ENCODE results near the gene PRAMEF13.
"Not testable (repeated sequence)": the region's sequence is repeated elsewhere in the genome, so short reads cannot be mapped to it uniquely, and the experiment has no call there.

The PRAMEF13 gene, protein sequence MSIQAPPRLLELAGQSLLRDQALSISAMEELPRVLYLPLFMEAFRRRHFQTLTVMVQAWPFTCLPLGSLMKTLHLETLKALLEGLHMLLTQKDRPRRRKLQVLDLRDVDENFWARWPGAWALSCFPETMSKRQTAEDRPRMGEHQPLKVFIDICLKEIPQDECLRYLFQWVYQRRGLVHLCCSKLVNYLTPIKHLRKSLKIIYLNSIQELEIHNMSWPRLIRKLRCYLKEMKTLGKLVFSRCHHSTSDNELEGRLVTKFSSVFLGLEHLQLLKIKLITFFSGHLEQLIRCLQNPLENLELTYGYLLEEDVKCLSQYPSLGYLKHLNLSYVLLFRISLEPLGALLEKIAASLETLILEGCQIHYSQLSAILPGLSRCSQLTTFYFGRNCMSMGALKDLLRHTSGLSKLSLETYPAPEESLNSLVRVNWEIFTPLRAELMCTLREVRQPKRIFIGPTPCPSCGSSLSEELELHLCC

DNA sequence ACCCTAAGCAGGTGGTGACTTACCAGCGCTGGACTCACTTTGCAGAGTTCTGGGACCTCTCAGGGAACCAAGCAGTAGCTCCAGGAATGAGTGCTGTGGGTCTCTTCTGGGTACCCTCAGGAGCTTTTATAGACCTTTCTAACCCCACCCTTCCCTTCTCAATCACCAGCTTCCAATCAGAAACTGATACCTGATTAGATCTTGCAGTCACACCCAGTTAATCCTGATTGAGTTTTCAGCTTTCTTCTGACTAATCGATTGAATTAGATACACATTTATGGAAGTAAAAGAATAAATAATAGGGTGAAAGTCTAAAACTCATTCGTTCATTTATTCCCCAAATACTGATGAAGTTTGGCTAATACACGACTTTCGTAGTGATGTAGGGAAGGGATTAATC is at the start of gene PRAMEF13:
Gene PRAMEF13, minus strand, starts transcription at position 101 of the 400 bp plus-strand sequence. CDS start 1,820 bp downstream, outside the sequence.
- H3K4me3 Mint-ChIP-seq; intact Hi-C loops (cut with micrococcal nuclease); H3K4me1 Mint-ChIP-seq (ENCODE audit: low read depth); H3K27ac Mint-ChIP-seq; H3K36me3 Mint-ChIP-seq (ENCODE audit: low read depth); H3K9me3 Mint-ChIP-seq; H3K27me3 Mint-ChIP-seq: not testable (repeated sequence)

DNA sequence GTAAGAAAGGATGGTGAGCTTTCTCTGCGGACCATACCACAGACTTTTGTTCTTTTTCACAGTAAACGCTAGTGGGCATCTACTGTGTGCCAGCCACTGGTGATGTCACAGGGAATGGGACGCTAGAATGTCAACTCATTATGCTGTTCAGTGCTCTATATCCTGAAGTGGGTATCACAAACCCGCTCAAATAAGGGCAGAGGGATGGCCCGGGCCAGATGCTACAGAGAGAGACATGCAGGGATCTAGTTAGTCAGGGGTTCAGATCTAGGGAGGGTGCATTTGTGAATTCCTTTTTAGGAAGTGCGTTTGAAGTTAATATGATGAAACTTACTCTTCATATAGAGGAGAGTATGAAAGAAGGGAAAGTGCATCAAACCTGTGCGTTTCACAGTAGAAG is 45.9 kb upstream of the PRAMEF13 start:
- H3K4me3 Mint-ChIP-seq; intact Hi-C loops (cut with micrococcal nuclease); H3K36me3 Mint-ChIP-seq (ENCODE audit: low read depth); H3K9me3 Mint-ChIP-seq; H3K27ac Mint-ChIP-seq; H3K27me3 Mint-ChIP-seq; H3K4me1 Mint-ChIP-seq (ENCODE audit: low read depth): not testable (repeated sequence)

DNA sequence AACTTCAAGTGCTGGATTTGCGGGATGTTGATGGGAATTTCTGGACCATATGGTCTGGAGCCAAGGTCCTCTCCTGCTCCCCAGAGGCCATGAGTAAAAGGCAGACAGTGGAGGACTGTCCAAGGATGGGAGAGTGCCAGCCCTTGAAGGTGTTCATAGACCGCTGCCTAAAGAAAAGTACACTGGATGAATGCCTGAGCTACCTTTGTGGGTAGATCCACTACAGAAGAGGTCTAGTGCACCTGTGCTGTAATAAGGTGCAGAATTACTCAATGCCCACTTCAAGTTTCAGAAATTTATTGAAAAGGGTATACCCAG is 45.3 kb upstream of the PRAMEF13 start:
- H3K9me3 Mint-ChIP-seq; H3K36me3 Mint-ChIP-seq (ENCODE audit: low read depth); H3K4me3 Mint-ChIP-seq; H3K27ac Mint-ChIP-seq; intact Hi-C loops (cut with micrococcal nuclease); H3K4me1 Mint-ChIP-seq (ENCODE audit: low read depth); H3K27me3 Mint-ChIP-seq: not testable (repeated sequence)

GRCh38 chr1:13245841-13246553 is 44.8 kb upstream of the PRAMEF13 start:
- intact Hi-C loops (cut with micrococcal nuclease); H3K36me3 Mint-ChIP-seq (ENCODE audit: low read depth); H3K9me3 Mint-ChIP-seq; H3K4me1 Mint-ChIP-seq (ENCODE audit: low read depth); H3K4me3 Mint-ChIP-seq; H3K27ac Mint-ChIP-seq; H3K27me3 Mint-ChIP-seq: not testable (repeated sequence)

DNA sequence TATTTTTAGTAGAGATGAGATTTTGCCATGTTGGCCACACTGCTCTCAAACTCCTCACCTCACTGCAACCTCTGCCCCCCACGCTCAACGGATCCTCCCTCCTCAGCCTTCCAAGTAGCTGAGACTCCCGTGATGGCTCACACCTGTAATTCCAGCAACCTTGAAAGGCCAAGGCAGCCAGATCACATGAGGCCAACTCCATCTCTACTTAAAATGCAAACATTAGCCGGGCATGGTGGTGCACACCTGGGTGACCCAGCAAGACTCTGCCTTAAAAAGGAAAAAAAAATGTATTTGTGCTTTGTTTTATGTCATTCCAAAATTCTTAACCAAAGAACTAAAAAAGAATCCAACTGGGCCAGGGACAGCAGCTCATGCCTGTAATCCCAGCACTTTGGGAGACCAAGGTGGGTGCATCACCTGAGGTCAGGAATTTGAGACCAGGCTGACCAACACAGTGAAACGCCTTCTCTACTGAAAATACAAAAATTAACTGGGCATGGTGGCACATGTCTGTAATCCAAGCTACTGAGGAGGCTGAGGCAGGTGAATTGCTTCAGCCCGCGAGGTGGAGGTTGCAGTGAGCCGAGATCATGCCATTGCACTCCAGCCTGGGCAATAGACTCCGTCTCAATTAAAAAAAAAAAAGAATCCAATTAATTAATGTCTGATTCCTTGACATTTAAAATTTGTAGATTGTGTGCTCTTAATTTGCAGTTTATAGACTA is 42.5 kb upstream of the PRAMEF13 start:
- H3K27me3 Mint-ChIP-seq; H3K4me3 Mint-ChIP-seq; H3K9me3 Mint-ChIP-seq; intact Hi-C loops (cut with micrococcal nuclease); H3K4me1 Mint-ChIP-seq (ENCODE audit: low read depth); H3K27ac Mint-ChIP-seq; H3K36me3 Mint-ChIP-seq (ENCODE audit: low read depth): not testable (repeated sequence)

- H3K4me1 Mint-ChIP-seq (ENCODE audit: low read depth); H3K9me3 Mint-ChIP-seq; H3K4me3 Mint-ChIP-seq; H3K36me3 Mint-ChIP-seq (ENCODE audit: low read depth); H3K27me3 Mint-ChIP-seq; intact Hi-C loops (cut with micrococcal nuclease); H3K27ac Mint-ChIP-seq: not testable (repeated sequence)
These were observed 38.4 kb upstream of the PRAMEF13 start for GRCh38 chr1:13239633-13240032.

DNA sequence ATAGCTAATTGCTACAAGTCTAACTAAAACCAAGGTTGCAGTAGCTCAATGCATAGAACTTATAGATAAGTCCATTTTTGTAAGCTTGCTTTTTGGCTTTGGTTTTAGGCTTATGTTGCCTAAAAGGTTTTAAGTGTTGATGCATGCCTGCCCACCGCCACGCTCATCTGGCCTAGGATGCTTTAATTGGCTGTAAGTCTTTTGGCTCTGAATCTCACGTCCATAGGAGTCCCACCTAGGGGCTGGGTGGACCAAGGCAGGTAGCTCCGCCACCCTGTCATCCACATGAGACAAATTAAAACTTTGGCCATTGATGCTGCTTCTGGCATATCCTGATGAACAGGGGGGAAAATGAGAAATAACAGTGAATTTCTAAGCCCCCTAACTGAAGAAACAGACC is 36.4 kb upstream of the PRAMEF13 start:
- H3K9me3 Mint-ChIP-seq; H3K27me3 Mint-ChIP-seq; H3K27ac Mint-ChIP-seq; H3K4me3 Mint-ChIP-seq; H3K36me3 Mint-ChIP-seq (ENCODE audit: low read depth); H3K4me1 Mint-ChIP-seq (ENCODE audit: low read depth); intact Hi-C loops (cut with micrococcal nuclease): not testable (repeated sequence)

GRCh38 chr1:13234057-13234456 is 32.8 kb upstream of the PRAMEF13 start:
- H3K4me3 Mint-ChIP-seq; H3K27me3 Mint-ChIP-seq; H3K36me3 Mint-ChIP-seq (ENCODE audit: low read depth); H3K27ac Mint-ChIP-seq; H3K9me3 Mint-ChIP-seq; intact Hi-C loops (cut with micrococcal nuclease); H3K4me1 Mint-ChIP-seq (ENCODE audit: low read depth): not testable (repeated sequence)

GRCh38 chr1:13232056-13232455 is 30.8 kb upstream of the PRAMEF13 start:
- H3K4me3 Mint-ChIP-seq; H3K27me3 Mint-ChIP-seq; H3K36me3 Mint-ChIP-seq (ENCODE audit: low read depth); intact Hi-C loops (cut with micrococcal nuclease); H3K4me1 Mint-ChIP-seq (ENCODE audit: low read depth); H3K27ac Mint-ChIP-seq; H3K9me3 Mint-ChIP-seq: not testable (repeated sequence)

DNA sequence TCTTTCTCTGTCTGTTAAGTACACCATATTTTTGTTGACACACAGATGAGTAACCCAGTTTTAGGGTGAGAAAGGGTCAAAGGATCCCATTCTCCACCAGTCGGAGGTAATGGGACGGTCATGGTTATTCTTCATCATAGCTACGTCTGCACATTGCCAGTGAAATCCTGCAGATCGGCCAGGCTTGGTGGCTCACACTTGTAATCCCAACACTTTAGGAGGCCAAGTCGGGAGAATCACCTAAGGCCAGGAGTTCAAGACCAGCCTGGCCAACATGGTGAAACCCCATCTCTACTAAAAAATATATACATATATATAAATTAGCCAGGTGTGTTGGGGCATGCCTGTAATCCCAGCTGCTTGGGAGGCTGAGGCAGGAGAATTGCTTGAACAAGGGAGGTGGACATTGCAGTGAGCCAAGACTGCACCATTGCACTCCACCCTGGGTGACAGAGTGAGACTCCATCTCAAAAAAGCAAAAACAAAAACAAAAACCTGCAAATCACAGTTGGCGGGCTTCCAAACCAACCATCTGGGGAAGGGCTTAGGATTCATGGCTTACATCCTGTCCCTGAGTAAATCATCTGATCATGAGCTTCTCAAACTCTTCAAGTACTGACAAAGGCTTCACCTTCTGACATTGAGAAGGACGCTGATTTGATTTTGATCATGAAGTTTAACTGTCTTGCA is 30.0 kb upstream of the PRAMEF13 start:
- H3K36me3 Mint-ChIP-seq (ENCODE audit: low read depth); intact Hi-C loops (cut with micrococcal nuclease): not testable (repeated sequence)

GRCh38 chr1:13230601-13231000 is 29.4 kb upstream of the PRAMEF13 start:
- H3K27me3 Mint-ChIP-seq; H3K4me3 Mint-ChIP-seq; H3K4me1 Mint-ChIP-seq (ENCODE audit: low read depth); intact Hi-C loops (cut with micrococcal nuclease); H3K9me3 Mint-ChIP-seq; H3K27ac Mint-ChIP-seq; H3K36me3 Mint-ChIP-seq (ENCODE audit: low read depth): not testable (repeated sequence)

More for the DNA sequence above, 30.0 kb upstream of the PRAMEF13 start:
- not testable (repeated sequence) for H3K4me1 Mint-ChIP-seq (ENCODE audit: low read depth); H3K9me3 Mint-ChIP-seq; H3K27ac Mint-ChIP-seq; H3K27me3 Mint-ChIP-seq; H3K4me3 Mint-ChIP-seq

- H3K36me3 Mint-ChIP-seq (ENCODE audit: low read depth); H3K27me3 Mint-ChIP-seq; H3K9me3 Mint-ChIP-seq; H3K4me3 Mint-ChIP-seq; H3K27ac Mint-ChIP-seq; H3K4me1 Mint-ChIP-seq (ENCODE audit: low read depth); intact Hi-C loops (cut with micrococcal nuclease): not testable (repeated sequence)
These were observed 28.9 kb upstream of the PRAMEF13 start for GRCh38 chr1:13230096-13230495.

GRCh38 chr1:13228343-13228781 is 27.2 kb upstream of the PRAMEF13 start:
- no peak overlapping the region for H3K27ac Mint-ChIP-seq
- H3K9me3 Mint-ChIP-seq = no peaks in the 10 kb centered on the region
- no peak overlapping the region for H3K4me3 Mint-ChIP-seq
- no peaks in the 10 kb centered on the region for H3K27me3 Mint-ChIP-seq
- intact Hi-C loops (cut with micrococcal nuclease) = no loop called here
- H3K4me1 Mint-ChIP-seq (ENCODE audit: low read depth) = no peaks in the 10 kb centered on the region
- no peaks in the 10 kb centered on the region for H3K36me3 Mint-ChIP-seq (ENCODE audit: low read depth)
